Measurements from ENCODE around the gene COL12A1. TPM values are rescaled to one million over a fixed set of nuclear protein-coding genes. Genes with fewer than 3 reads are reported as not detected.
"Not testable (repeated sequence)": the region's sequence is repeated elsewhere in the genome, so short reads cannot be mapped to it uniquely, and the experiment has no call there.

Gene COL12A1
- polyA plus RNA-seq, 12 donors = 310 to 1,002 (median 511) TPM

DNA sequence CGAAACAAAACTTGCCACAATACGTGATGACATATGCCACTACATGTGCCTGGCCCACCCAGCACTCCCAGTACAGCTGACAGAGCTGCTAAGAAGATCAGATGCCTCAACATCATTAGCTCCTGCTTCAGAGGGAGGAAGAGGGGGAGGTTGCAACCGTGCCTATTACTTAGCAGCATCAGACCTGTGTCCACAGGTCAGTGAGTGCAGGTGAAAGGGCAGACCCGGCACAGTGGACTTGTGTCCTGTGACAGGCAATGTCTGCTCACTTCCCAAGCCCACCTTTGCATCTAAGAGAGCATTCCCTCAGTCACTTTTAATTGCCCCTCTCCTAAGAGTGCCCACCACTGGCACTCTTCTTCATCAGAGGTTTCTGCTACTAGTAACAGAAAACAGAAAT lies 9.4 kb upstream of the COL12A1 start:
- DNase-seq = no peak

DNA sequence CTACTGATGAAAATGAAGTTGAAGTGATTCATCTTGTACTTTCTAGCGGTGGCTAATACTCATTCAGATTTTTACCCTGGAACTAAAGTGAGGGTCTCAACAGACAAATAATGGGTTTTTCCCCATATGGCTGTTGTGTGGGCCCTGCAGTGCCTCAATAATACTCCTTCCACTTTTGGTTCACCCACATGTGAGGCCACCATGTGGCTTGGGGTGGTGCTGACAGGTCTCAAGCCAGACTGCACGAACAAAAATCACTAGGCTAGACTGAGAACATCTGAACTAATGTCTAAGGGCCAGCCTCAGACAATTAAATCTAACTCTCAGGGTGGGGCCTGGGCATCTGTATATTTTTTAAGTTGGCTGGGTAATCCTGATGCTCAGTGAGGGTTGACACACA lies 7.9 kb upstream of the COL12A1 start:
- DNase-seq = no peak

DNA sequence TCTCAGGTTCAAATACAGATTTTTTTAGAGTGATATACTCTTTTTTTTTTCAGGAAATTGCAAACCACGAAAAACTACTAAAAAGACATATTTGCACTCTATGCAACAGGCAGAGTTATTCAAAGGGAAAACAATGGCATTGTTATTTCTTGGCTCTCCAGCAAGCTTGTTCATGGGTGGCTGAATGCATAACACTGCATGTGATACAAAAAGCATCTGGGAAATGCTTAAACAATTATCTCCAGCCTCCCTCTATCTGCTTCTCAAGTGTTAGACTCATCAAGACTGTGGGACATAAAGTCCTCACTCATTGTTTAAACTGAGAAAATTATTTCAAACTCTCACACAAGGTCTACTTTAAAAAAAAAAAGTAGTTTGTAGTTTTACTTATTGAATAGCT lies 7.3 kb upstream of the COL12A1 start:
- no peak for DNase-seq

DNA sequence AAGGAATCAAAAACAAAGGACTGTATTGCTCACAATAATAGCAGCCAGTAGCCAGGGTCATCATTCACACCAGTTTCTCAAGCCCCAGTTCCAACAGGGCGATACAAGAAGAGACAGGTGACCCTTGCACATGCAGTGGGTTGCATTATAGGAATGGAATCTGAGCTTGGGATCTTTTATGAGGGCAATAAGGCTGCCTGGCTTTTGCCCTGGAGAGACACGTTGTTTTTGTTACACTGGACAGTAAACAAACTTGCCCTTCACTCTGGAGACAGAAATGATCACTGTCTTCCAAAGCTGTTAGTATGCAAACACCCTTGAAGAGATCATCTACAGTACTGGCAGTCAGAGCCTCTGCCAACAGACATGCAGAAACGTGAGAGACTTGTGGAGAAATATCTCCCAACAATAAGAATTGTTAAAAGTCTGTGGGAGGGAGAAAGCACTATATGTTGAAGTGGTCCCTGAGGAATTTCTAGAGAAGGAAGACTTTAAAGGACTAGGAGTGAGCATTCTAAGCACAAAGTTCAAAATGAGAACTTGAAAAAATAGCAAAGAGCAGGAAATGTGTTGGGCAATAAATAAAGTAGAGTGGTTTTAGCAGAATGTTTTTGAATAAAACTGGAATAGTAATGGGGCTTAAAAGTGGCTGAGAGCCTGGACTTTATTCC lies 6.2 kb upstream of the COL12A1 start:
- DNase-seq = no peak

DNA sequence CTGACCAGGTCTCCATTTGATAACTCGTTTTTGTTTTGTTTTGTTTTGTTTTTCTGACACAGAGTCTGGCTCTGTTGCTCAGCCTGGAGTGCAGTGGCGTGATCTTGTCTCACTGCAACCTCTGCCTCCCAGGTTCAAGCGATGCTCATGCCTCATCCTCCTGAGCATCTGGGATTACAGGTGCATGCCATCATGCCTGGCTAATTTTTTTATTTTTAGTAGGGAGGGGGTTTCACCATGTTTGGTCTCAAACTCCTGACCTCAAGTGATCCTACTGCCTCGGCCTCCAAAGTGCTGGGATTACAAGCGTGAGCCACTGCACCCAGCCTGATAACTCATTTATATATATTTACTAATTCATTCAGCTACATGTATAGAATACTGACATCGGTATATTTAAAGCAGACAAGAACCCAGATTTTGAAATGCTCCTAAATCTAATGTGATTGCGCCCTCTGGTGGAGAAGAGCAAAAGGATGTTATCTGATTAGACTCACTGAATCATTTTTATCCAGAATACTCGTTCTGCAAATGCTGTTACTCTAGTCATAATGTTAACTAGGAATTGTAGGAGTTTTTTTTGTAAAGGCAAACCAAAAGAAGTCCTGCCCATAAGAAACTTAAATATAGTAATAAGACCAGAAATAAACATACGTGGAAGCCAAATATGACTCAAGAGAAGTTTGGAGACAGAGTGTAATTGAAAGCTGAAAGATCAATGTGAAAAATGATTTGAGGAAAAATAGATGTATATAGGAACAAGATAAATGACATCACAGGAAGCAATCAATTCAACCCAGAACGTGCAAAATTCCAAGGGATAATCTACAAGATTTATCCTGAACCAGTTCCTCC lies 5.3 kb upstream of the COL12A1 start:
- DNase-seq = peak; percentile 79

DNA sequence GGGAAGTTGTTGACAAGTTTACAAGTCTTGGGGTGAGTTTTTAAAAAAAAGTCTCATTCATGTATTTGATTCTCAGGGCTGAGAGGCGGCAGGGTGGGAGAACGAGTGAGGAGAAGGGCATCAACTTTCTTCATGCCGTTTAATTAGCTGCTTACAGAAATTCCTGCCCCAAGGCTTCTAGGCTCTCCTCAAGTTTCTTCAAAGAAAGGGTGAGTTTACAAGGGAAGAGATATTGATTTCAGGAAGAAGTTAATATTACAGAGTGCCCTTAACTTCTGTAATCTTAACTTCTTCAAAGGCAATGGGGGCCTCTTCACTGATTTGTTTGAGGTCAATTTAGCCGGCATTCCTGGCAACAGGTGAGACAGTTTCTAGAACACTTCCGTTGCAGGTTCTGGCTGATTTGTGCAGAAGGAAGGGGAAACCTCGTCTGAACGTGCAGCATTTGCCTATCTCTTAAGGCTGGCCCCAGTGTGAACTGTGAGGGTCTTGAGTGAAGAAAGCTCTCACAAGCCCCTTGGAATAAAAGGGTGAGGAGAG lies 3.4 kb upstream of the COL12A1 start:
- DNase-seq = no peak

DNA sequence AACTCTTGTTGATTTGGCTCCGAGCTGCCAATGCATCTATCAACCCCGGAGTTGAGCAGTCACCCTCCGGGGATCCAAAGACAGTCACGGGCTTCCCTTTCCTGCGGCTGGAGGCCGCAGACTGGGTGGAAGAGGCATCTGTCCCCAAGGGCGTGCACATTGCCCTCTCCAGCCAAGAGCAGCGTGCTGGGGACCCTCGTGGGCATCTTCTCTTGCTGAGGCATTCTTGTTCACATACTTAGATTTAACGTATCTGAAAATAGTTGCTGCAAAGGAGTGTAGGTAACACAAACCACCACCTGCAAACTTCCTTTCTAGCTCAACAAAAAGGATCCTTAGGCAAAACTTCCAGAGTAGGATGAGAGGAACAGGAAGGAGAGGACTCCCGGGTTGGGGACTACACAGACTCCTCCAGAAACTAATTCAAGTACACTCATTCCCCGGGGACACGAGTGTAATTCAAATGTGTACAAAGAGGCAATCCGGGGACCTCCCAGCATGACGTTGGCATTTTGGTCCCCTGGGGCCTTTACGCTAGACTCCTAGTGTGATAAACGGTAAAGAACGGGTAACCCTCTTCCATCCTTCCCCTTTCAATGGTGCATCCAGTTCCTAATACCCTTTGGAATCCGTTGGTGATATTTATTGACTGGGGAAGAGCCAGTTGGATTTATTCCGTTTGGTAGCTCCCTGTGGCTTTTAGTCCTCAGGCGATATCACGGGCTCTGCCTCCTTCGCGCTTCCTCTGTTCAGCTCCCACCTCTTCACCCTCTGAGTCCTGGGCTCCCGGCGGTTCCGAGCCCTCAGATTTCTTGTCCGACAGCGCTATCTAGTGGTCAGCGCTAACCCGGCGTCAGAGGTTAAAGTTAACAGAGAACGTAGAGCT lies 2.7 kb upstream of the COL12A1 start:
- DNase-seq = peak; percentile 93

DNA sequence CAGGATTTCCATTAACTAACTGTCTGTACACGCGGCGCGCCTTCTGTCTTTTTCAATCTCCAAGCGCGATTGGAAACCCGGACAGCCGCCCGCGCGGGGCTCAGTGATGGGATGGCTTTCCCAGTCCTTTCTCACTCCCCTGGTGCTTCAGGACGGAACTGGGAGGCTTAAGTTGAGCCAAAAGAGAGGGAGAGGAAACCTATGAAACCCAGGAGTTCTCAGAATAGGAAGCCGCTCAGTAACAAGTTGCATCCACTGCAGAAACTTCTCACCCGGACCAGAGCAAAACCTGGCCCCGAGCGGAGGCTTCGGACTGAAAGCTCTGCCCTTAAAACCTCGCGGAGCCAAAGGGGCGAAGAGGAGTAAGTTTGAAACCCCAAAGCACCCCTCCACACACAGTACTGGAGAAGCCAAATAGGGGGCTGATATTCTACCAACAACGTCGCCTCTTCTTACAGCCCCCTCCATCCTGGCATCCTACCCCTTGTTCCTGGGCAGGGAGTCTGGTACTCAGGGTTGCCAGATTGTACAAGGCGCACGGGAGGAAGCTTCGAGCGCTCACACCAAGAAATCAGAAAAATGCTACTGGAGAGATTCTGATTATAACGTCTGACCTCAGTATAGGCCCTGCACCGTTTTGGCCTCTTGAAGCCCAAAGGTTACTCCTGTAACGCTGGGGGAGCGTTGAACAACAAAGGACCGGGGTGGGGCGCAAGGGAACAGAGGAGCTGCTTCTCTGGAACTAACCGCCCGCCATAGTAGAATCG lies 906 bp upstream of the COL12A1 start:
- DNase-seq = peak; percentile 71

DNA sequence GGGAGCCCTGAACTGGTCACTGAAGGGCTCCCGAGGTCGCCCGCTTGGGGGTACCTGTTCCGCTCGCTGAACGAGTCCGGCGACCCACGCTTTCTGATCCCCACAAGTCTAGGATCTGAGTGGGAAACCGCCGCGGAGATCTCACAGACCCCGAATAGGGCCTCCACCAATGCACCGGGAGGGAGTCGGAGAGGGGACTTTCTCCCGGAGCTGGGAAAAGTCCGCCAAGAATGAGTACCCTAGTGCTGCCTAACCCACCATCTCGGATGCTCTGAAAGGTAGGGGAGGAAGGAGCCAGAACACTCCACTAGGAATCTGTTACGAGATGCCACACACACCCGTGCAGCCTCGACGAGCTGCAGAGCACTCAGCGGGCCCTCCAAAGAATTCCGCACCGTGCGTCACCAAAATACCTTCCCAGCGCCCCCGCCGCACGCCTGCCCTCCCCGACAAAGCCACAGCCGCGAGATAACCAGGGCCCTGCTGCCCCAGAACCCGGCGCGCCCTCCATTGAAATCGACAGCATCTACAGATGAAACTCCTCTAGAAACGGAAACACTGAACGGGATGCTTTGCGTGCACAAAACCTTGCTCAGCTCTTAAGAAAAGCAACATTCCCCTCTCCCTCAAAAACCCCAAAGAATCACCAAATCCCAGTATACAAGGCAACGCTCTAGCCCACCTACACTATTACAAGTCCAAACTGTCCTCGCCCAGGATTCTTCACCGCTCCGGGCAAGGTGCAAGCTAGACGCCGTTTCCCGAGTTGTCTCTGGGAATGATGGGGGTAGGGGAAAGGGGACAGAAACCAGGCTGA lies 686 bp downstream of the COL12A1 start:
- DNase-seq = peak; percentile 57

DNA sequence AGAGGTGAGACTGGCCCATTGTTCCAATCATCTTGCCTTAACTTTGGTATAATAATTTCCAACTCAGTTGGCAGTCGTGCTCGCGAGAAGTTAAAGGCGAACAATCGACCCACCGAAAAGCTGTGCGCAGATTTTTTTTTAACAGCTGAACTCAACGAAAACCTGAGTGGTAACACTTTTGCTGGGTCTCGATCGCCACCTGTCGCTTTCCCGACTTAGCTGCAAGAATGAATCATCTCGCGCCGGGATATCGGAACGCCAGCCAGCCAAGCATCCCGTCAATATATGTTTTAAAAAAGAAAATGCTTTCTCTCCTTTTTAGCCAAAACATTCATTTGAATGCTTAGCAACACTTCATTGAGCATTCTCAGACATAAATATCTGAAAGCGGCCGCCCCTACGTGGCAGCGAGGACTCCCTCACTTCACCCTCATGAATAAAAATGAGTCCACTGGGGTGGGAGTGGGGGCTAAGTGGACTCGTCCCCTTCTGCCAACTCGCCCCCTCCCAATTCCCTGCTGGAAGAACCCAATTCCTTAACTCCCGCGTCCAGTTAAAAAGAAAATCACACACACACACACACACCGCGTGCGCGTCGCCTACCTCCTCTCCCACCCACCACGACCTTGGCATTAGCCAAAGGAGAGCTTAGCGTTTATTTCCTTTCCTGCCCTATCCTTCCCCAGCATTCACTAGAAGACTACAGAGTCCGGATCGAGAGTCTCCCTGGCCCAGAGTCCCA lies 1.5 kb downstream of the COL12A1 start:
- peak; percentile 92 for DNase-seq

DNA sequence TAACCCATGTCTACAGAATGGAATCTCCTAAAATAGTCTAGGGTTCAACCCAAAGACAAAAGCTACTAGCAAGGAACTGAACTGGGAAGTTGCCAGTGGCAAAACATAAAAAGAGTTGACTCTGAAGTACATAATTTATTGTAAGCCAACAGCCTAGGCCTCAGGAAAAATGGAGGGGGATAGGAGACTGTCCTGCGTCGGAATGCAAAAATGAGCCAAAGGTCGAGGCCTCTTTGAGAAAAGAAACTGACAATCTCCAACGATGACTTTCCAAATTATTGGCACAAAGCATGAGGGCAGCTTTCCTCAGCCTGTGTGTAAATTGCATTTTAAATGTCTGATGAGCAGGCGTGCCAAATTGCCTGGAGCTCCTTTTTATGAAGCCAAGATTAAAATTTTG lies 2.1 kb downstream of the COL12A1 start:
- DNase-seq = peak; percentile 75

DNA sequence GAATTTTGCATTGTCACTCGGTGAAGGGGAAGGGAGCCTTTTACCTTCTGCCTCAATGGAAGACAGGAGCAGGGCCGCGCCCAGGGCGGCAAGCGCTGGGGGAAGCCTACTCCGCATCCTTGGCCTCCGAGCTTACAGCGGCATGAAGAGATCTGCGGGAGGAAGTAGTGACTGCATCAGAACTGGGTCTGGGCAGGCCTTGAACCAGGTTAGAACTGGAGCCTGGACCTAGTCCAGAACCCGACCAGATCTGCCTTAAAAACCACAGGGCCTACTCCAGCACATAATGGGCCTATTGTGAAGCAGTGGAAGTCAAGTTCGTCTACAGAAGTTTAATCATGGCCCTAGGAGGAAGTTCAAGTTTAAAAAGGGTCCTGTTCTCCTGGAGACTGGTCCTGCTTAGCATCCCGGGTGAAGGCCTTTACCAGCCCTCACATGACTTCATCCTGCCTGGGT lies 3.1 kb downstream of the COL12A1 start:
- DNase-seq = peak; percentile 62

DNA sequence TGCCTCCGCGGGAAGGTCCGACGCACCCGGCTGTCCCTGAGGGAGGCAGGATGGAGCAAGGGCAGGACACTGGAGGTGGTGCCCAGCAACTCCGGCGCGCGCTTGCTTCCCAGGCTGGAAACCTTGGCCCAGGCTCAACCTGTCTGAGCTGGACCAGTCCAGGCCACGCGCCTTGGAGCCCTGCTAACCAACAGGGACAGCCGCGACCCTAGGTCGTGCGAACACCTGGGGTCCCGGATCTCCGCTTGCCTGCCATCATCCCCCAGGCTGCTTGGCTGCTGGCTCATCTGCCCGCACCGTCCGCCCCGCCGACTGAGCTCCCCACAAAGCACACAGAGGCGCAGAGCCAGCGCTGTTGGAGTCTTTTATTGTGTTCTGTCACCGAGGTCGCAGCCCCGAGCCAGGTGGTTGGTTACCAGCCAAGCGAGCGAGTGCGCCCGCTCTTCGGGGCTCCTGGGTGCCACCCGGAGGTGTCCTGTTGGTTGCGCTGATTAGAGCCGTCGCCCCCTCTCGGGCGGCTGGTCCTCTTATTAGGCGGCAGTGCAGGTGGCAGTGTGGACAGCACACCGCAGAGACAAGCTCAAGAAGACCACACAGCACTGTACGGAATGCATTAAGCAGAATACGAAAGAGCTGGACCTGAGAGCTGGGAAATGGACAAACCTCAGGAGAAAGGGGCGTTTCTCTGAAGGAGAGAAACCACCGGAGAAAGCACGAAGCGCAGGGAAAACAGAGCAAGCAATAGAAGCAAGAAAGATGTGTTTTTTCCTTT lies 3.8 kb downstream of the COL12A1 start:
- peak; percentile 63 for DNase-seq

DNA sequence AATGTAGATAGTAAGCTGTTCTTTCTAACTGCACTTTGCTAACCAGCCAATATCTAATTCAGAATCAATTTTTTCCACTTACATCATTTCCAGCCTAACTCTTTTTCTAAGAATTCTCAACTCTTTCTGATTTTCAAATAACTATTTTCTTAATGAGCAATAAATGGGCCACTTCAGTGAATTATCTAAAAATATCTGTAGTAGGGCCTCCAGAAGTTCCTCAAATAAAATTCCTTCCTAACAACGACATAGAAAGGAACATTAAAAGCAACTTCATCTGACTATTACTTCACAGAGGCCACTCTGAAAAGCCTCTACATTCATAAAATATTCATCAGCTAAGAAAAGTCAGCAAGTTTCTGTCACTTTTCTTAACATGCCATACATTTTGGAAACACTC lies 4.8 kb downstream of the COL12A1 start:
- peak; percentile 43 for DNase-seq

DNA sequence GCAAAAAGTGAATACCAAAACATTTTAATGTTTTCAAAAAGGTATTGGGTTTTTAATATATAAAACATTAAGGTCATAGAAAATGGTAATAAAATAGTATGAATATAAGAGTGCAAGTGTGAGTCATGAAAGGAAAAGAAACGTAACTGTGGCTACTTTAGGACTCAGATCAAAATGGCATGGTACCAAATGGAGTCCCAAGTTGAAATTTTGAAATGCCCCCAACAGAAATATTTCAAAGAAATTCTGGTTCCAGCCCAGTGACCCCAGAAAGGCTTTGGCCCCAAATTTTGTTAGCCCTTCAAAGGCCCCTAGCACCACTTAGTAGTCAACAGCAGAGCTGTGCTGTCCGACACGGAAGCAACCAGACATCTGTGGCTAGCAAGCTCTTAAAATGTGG lies 6.0 kb downstream of the COL12A1 start:
- DNase-seq = peak; percentile 30

DNA sequence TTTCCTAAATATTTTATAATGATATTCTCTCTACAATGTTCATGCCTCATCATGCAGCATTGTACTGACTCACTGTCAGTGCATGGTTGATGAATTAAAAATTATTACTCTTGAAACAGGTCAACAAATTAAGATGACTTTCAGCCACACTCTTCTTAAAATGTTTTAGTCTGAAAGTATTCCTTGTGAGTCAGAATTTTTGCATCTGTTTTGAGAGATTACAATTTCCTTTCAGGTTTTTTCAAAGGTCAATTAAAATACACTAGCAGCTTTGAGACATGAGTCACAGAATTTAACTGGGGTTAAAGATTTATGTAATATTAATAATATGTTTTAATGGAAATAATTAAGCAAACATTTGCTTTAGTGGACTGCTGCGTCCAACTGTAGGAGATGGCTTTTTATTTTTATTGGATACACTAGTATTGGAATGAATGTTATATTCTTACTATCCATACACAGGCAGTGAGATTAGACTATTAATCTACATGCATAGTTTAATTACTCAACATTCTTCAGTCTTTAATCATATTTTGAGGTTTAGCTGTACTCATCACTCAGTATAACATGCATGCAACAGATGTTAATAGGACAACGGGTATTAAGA lies 9.7 kb downstream of the COL12A1 start:
- DNase-seq = no peak

DNA sequence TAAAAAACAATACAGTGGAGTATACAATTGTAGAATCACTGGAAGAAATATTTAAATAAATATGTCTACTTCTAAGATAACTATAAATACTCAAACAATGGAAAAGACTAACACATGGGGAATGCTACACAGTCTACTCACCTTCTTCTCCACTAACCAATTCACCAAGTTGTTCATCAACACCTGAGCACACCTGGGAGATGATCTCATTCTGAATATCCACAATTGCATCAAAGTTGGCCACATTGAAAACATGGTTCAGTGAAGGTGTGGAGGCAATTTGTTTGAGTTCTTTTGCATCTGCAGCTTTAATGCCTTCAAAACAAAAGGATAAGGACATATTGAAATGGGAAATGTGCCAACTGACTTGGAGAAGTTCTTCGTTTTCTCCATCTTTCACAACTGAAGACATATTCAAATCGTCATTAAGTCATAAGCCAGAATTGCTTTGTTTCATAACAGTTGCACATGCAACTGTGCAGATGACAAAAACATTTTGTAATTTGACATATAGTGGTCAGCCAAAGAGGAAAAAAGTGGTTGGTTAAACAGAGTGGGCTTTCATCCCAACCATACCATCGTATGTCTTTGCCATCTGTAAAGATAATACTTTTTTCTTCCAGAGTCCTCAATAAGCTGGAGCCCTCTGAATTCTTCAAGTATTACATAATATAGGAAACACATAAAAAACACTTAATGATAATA lies 17.5 kb downstream of the COL12A1 start:
- DNase-seq = no peak

DNA sequence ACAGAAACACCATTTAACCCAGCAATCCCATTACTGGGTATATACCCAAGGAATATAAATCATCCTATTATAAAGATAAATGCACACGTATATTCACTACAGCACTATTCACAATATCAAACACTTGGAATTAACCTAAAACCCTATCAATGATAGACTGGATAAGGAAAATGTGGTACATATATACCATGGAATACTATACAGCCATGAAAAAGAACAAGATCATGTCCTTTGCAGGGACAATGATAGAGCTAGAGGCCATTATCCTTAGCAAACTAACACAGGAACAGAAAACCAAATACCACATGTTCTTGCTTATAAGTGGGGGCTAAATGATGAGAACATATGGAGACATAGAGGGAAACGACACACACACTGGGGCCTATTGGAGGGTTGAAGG lies 19.3 kb downstream of the COL12A1 start:
- not testable (repeated sequence) for DNase-seq

All from muscle of arm (tissue), 12 donors.